Astrocyte (in vitro differentiated cells and primary cell): ENCODE data around the gene RPA3.

Source experiments
- CTCF ChIP-seq: IDR thresholded peaks from 2 replicates; pipeline ENCODE4 v1.5.1; 2011; ENCODE audit warnings: low read depth, mild to moderate bottlenecking, inconsistent platforms, low read length, moderate library complexity; ENCODE audit not compliant: insufficient read depth
- EZH2 ChIP-seq: IDR thresholded peaks from 2 replicates; pipeline ENCODE4 v1.6.1; 2012; ENCODE audit warnings: mild to moderate bottlenecking, low read length, inconsistent platforms; ENCODE audit not compliant: insufficient read depth

- no peak for TF ChIP-seq CTCF
- no peak for TF ChIP-seq EZH2
Measured at GRCh38 chr7:7695111-7695817, 23.1 kb downstream of the RPA3 start.
